ENCODE data around the gene MAG. TPM values are rescaled to one million over a fixed set of nuclear protein-coding genes. Genes with fewer than 3 reads are reported as not detected.
"Not testable (repeated sequence)": the region's sequence is repeated elsewhere in the genome, so short reads cannot be mapped to it uniquely, and the experiment has no call there.

Gene MAG
- total RNA-seq, 1 donor from 2014 or later: not detected

DNA sequence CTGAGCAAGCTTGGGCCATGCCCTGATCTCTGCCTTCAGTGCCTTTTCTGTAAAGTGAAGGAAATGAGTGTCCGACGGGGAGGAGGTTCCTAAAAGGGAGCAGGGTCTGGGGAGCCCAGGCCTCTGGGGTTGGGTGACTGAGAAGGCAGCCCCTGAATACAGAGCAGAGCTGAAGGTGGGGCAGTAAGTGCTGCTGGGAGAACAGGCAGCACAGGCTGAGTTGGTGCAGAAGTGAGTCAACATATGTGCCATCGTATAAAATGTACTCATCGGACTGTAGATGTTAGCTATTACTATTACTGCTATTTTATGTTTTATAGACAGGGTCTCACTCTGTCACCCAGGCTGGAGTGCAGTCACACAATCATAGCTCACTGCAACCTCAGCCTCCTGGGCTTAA lies 10.7 kb upstream of the MAG start:
- DNase-seq (ENCODE audit: low spot score): no peak
- TF ChIP-seq, protein P1, sequence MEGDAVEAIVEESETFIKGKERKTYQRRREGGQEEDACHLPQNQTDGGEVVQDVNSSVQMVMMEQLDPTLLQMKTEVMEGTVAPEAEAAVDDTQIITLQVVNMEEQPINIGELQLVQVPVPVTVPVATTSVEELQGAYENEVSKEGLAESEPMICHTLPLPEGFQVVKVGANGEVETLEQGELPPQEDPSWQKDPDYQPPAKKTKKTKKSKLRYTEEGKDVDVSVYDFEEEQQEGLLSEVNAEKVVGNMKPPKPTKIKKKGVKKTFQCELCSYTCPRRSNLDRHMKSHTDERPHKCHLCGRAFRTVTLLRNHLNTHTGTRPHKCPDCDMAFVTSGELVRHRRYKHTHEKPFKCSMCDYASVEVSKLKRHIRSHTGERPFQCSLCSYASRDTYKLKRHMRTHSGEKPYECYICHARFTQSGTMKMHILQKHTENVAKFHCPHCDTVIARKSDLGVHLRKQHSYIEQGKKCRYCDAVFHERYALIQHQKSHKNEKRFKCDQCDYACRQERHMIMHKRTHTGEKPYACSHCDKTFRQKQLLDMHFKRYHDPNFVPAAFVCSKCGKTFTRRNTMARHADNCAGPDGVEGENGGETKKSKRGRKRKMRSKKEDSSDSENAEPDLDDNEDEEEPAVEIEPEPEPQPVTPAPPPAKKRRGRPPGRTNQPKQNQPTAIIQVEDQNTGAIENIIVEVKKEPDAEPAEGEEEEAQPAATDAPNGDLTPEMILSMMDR (IDR thresholded peaks at IDR 0.05; ENCODE audit: unreplicated experiment): no peak
- Mint-ChIP-seq H3K27me3 (ENCODE audit: unreplicated experiment) (peaks cover 12% of the 10 kb centered on the region), H3K27ac (ENCODE audit: unreplicated experiment) (no peak overlapping the region), H3K36me3 (ENCODE audit: low read depth, unreplicated experiment) (peaks cover 4% of the 10 kb centered on the region), H3K9me3 (ENCODE audit: unreplicated experiment) (no peaks in the 10 kb centered on the region), H3K4me3 (ENCODE audit: unreplicated experiment) (no peak overlapping the region), H3K4me1 (ENCODE audit: unreplicated experiment) (no peaks in the 10 kb centered on the region)

DNA sequence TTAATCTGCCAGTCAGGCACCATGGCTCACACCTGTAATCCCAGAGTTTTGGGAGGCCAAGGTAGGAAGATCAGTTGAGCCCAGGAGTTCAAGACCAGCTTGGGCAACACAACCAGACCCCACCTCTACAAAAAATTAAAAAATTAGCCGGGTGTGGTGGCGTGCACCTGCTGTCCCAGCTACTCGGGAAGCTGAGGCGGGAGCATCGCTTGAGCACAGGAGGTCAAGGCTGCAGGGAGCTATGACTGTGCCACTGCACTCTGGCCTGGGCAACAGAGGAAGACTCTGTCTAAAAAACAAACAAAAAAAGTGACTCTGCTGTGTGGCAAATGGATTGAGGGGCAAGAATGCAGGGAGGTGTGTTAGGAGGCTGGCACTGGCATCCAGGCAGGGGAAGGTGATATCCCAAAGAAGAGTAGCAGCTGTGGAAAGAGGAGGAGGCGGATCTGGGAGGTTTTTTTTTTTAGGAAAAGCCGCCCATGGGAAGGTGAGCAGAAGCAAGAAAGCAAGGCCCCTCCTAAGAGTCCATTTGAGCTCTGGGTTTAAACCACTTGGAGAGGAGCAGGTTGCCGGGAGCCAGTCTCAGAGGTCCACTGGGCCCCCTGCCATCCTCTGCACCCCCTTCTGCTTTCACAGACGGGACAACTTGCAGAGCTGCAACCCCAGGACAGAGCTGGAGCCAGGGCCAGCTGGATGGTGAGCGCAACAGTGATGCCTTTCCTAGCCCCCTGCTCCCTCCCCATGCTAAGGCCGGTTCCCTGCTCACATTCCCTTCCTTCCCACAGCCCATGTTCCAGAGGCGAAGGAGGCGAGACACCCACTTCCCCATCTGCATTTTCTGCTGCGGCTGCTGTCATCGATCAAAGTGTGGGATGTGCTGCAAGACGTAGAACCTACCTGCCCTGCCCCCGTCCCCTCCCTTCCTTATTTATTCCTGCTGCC lies 7.5 kb upstream of the MAG start:
- H3K4me1 Mint-ChIP-seq (ENCODE audit: unreplicated experiment): no peaks in the 10 kb centered on the region
- DNase-seq (ENCODE audit: low spot score): no peak
- TF ChIP-seq, protein P1 (IDR thresholded peaks at IDR 0.05; ENCODE audit: unreplicated experiment): no peak
- no peaks in the 10 kb centered on the region for H3K36me3 Mint-ChIP-seq (ENCODE audit: low read depth, unreplicated experiment)
- H3K27ac Mint-ChIP-seq (ENCODE audit: unreplicated experiment): no peak overlapping the region
- H3K9me3 Mint-ChIP-seq (ENCODE audit: unreplicated experiment): no peaks in the 10 kb centered on the region
- peaks cover 8% of the 10 kb centered on the region for H3K27me3 Mint-ChIP-seq (ENCODE audit: unreplicated experiment)
- no peak overlapping the region for H3K4me3 Mint-ChIP-seq (ENCODE audit: unreplicated experiment)

DNA sequence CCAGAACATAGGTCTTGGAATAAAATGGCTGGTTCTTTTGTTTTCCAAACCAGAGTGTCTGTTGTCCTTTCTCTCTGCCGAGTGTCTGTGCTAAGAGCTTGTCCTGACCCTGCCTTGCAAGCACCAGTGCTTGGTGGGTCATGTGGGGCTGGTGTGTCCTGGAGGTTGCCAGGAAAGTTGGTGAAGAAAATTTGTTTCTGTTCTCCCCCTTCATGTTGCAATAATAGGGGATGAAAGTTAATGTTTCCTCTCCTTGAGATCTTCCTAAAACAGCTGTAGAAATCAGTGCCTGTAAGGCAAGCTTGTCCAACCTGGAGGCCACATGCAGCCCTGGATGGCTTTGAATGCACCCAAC lies 6.9 kb upstream of the MAG start:
- H3K27me3 Mint-ChIP-seq (ENCODE audit: unreplicated experiment): peaks cover 8% of the 10 kb centered on the region
- TF ChIP-seq, protein P1 (IDR thresholded peaks at IDR 0.05; ENCODE audit: unreplicated experiment): no peak
- no peaks in the 10 kb centered on the region for H3K9me3 Mint-ChIP-seq (ENCODE audit: unreplicated experiment)
- H3K4me1 Mint-ChIP-seq (ENCODE audit: unreplicated experiment): no peaks in the 10 kb centered on the region
- DNase-seq (ENCODE audit: low spot score): no peak
- H3K36me3 Mint-ChIP-seq (ENCODE audit: low read depth, unreplicated experiment): no peaks in the 10 kb centered on the region
- no peak overlapping the region for H3K27ac Mint-ChIP-seq (ENCODE audit: unreplicated experiment)
- no peak overlapping the region for H3K4me3 Mint-ChIP-seq (ENCODE audit: unreplicated experiment)

DNA sequence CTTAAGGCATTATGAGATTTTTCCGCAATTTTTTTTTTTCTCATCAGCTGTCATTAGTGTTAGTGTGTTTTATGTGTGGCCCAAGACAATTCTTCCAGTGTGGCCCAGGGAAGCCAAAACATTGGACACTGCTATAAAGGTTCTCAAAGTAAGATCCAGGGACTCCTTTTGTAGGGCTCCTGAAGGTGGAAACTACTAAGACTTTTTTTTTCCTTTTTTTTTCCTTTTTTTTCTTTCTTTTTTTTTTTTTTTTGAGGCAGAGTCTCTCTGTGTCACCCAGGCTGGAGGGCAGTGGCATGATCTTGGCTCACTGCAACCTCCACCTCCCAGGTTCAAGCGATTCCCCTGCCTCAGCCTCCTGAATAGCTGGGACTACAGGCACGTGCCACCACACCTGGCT lies 6.5 kb upstream of the MAG start:
- H3K4me3 Mint-ChIP-seq (ENCODE audit: unreplicated experiment); DNase-seq (ENCODE audit: low spot score); H3K4me1 Mint-ChIP-seq (ENCODE audit: unreplicated experiment); H3K36me3 Mint-ChIP-seq (ENCODE audit: low read depth, unreplicated experiment); H3K9me3 Mint-ChIP-seq (ENCODE audit: unreplicated experiment); H3K27me3 Mint-ChIP-seq (ENCODE audit: unreplicated experiment); H3K27ac Mint-ChIP-seq (ENCODE audit: unreplicated experiment): not testable (repeated sequence)

DNA sequence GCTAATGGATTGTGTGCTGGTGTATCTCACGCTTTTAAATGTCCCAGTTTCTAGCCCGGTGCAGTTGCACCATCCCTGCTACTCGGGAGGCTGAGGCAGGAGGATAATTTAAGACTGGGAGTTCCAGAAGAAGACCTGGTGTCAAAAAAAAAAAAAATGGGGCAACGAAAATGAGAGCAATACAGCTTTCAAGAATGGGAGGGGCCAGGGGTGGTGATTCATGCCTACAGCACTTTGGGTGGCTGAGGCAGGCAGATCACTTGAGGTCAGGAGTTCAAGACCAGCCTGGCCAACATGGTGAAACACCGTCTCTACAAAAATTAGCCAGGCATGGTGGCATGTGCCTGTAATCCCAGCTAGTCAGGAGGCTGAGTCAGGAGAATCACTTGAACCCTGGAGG lies 5.9 kb upstream of the MAG start:
- not testable (repeated sequence) for H3K27me3 Mint-ChIP-seq (ENCODE audit: unreplicated experiment); DNase-seq (ENCODE audit: low spot score); H3K4me3 Mint-ChIP-seq (ENCODE audit: unreplicated experiment); H3K4me1 Mint-ChIP-seq (ENCODE audit: unreplicated experiment); H3K27ac Mint-ChIP-seq (ENCODE audit: unreplicated experiment); H3K36me3 Mint-ChIP-seq (ENCODE audit: low read depth, unreplicated experiment); H3K9me3 Mint-ChIP-seq (ENCODE audit: unreplicated experiment)

DNA sequence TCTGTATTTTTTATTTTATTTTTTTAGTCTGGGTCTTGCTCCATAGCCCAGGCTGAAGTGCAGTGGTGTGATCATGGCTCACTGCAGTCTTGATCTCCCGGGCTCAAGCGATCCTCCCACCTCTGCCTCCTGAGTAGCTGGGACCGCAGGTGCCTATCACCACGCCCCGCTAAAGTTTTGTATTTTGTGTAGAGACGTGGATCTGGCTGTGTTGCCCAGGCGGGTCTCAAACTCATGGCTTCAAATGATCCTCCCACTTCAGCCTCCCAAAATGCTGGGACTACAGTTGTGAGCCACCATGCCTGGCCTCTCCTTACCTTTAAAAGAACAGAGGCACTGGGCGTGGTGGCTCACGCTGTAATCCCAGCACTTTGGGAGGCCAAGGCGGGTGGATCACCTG lies 4.2 kb upstream of the MAG start:
- no peaks in the 10 kb centered on the region for H3K4me1 Mint-ChIP-seq (ENCODE audit: unreplicated experiment)

More for the DNA sequence above, 4.2 kb upstream of the MAG start:
- DNase-seq (ENCODE audit: low spot score): no peak
- Mint-ChIP-seq H3K4me3 (ENCODE audit: unreplicated experiment) (no peak overlapping the region), H3K27ac (ENCODE audit: unreplicated experiment) (no peak overlapping the region), H3K9me3 (ENCODE audit: unreplicated experiment) (no peaks in the 10 kb centered on the region), H3K36me3 (ENCODE audit: low read depth, unreplicated experiment) (no peaks in the 10 kb centered on the region), H3K27me3 (ENCODE audit: unreplicated experiment) (peaks cover 9% of the 10 kb centered on the region)
- TF ChIP-seq, protein P1 (IDR thresholded peaks at IDR 0.05; ENCODE audit: unreplicated experiment): no peak
